ENCODE data around the gene SNORC.

Gene SNORC

DNA sequence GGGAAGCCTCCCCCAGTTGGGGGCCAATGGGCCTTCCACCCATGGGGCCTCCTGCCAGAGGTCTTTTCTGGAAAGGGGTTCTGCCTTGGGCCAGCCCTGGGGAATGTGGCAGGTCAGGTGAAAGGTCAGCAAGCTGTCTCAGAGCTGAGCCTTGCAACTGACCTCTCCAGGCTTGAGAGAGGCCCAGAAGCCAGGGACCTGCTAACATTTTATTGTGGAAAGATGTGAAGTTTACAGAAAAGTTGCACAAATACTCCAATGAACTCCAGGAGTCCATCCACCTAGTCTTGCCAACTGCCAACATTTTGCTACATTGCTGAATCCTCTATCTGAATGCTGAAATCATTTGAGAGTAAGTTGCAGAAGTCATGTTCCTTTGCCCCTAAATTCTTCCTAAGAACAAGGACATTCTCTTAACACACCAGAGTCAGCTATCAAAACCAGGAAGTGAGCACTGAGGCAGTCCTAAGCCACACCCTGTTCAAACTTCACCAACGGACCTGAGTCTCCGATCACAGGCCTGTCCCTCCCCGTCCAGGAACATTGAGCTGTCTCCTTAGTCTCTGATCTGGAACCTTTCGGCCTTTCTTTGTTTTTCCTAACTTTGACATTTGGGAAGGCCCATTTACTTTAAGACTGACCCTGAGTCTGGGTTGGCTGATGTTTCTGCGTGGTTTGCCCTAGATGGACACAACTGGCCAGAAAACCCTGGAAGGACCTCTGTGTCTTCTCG, 4.0 kb downstream of the SNORC start:
- H3K4me3 Mint-ChIP-seq: no peak overlapping the region
- H3K9me3 Mint-ChIP-seq: no peaks in the 10 kb centered on the region

DNA sequence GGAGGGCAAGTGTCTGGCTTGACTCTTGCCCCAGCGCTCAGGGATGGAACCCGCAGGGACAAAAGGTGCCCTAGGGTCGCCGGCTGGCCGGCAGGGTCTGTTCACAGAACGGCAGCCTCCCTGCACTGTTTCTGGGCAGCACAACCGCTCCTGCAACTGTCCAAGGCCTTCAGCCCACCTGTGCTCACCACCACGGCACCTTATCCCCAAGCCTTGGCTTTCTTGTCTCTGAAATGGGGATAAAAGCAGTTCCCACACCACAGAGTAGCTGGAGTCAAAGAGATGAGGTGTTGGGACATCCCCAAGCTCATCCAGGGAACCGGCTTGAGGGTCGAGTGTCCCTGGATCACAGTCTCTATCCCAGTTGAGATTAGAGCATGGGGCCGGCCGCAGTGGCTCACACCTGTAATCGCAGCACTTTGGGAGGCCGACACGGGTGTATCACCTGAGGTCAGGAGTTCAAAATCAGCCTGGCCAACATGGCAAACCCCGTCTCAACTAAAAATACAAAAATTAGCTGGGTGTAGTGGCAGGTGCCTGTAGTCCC, 4.7 kb downstream of the SNORC start:
- Mint-ChIP-seq H3K27ac (no peak overlapping the region), H3K4me3 (peak overlapping the region; percentile 35), H3K36me3 (ENCODE audit: low read depth) (no peaks in the 10 kb centered on the region), H3K9me3 (no peaks in the 10 kb centered on the region), H3K27me3 (peaks cover 15% of the 10 kb centered on the region), H3K4me1 (ENCODE audit: low read depth) (no peaks in the 10 kb centered on the region)

More for the DNA sequence above, 4.0 kb downstream of the SNORC start:
- Mint-ChIP-seq H3K36me3 (ENCODE audit: low read depth) (no peaks in the 10 kb centered on the region), H3K4me1 (ENCODE audit: low read depth) (no peaks in the 10 kb centered on the region), H3K27ac (no peak overlapping the region), H3K27me3 (peaks cover 15% of the 10 kb centered on the region)

DNA sequence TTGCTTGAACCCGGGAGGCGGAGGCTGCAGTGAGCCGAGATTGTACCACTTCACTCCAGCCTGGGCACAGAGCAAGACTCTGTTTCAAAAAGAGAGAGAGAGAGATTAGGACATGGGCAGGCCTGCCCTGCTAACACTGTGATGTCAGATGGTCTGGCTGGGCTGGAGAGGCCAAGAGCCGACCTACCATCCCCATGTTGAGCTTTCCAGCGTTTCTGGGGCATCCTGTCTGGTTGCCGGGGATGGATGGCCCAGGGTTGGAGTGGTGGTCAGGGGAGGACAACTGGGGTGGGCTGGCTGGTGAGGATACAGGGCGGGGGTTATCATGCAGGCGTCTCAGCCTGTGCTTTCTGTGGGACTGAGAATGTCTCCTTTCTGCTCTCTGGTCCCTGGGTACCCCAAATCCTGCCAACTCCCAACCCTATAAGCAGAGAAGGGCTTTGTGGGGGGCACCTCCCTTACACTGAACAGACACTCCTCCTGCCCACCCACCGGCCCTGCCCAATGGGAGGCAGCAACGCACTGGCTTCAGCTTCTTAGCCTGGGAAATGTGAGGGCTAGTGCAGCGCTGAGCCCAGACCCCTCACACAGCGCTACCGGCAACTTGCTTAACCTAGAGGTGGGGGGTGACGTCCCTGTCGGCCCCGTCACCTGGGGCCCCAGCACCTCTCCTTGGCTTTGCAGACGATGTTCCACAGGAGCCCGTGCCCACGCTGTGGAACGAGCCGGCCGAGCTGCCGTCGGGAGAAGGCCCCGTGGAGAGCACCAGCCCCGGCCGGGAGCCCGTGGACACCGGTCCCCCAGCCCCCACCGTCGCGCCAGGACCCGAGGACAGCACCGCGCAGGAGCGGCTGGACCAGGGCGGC, 5.4 kb downstream of the SNORC start:
- Mint-ChIP-seq H3K27ac (no peak overlapping the region), H3K4me1 (ENCODE audit: low read depth) (no peaks in the 10 kb centered on the region), H3K36me3 (ENCODE audit: low read depth) (no peaks in the 10 kb centered on the region), H3K27me3 (peaks cover 15% of the 10 kb centered on the region), H3K4me3 (peak overlapping the region; percentile 35), H3K9me3 (no peaks in the 10 kb centered on the region)

DNA sequence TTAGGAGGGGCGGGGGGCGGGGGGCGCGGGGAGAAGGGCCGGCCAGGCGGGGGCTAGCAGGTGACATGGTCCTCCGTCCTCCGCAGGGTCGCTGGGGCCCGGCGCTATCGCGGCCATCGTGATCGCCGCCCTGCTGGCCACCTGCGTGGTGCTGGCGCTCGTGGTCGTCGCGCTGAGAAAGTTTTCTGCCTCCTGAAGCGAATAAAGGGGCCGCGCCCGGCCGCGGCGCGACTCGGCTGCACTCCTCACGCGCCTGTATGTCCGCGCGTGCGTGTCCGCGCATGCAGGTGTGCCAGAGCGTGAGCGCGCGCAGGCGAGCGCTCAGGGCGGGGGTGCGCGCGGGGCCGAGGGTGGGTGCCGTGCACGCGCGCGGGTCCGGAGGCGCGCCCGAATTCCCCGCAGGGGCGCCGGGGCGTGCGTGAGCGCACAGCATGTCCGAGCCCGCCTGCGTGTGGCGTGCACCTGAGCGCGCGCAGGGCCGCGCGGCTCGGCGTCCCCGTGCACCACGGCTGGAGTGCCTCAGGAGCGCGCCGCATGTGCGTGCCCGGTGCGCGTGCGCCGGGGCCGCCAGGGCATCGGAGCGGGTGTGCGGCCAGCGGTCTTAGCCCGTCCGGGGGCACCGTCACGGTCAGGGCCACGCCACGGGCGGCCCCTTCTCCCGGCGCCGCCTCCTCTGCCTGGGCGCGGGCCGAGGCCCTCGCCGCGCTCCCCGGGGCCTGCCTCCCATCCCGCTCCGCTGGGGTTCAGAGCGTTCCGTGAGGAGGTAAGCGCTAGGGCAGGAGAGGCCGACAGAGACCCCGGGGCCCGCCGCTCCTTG, 6.3 kb downstream of the SNORC start:
- no peaks in the 10 kb centered on the region for H3K9me3 Mint-ChIP-seq
- H3K4me1 Mint-ChIP-seq (ENCODE audit: low read depth): no peaks in the 10 kb centered on the region
- H3K4me3 Mint-ChIP-seq: no peak overlapping the region
- no peaks in the 10 kb centered on the region for H3K36me3 Mint-ChIP-seq (ENCODE audit: low read depth)
- peaks cover 15% of the 10 kb centered on the region for H3K27me3 Mint-ChIP-seq
- H3K27ac Mint-ChIP-seq: no peak overlapping the region

DNA sequence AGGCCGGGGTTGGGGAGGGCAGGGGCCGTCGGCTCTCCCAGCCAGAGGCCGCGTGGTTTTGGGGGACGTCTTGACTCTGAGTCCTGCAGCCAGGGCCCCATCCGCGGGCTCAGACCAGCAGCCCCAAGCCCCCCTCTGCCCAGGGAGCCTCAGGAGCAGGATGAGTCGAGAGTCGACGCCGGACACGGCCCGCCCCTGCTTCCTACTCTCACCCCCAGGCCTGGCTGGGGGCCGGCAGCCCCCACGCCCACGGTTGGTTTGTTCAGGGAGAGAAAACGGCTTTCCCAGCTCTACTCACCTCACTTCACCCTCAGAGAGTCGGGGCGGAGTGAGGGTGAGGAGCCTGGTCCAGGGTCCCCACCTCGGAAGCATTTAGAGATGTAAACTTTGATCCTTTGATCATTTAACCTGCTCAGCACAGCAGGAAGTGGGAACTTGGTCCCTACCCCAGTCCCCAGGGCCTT, 6.9 kb downstream of the SNORC start:
- H3K4me1 Mint-ChIP-seq (ENCODE audit: low read depth): no peaks in the 10 kb centered on the region
- no peaks in the 10 kb centered on the region for H3K9me3 Mint-ChIP-seq
- H3K4me3 Mint-ChIP-seq: no peak overlapping the region
- H3K27ac Mint-ChIP-seq: no peak overlapping the region
- H3K36me3 Mint-ChIP-seq (ENCODE audit: low read depth): no peaks in the 10 kb centered on the region
- H3K27me3 Mint-ChIP-seq: peaks cover 15% of the 10 kb centered on the region

DNA sequence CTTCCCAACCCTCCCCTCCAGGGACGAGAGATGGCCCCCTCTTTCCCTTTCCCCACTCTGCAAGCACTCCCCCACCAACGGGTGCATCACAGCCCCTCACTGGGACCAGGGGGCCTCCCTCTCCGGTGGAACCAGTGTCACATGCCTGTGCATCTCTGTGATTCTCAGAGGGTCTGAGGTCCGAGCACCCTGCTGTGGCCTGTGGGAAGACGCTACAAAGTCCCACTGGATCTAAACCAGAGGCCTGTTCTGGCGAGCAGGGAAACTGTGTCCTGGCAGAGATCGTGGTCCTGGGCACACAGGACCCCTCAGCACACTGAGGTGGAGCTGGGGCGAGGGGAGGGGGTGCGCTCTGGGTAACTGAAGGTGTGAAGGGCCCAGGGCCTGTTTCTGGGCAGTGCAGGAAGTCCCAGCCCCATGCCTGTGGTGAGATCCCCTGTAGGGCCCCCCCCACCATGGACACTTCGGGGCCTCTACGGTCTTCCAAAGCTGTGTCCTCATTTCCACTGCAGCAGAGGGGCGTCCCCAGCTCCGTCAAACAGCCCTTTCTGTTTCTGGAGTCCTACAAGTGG, 8.0 kb downstream of the SNORC start:
- H3K9me3 Mint-ChIP-seq: no peaks in the 10 kb centered on the region
- H3K4me1 Mint-ChIP-seq (ENCODE audit: low read depth): no peaks in the 10 kb centered on the region
- H3K4me3 Mint-ChIP-seq: peak overlapping the region; percentile 33

DNA sequence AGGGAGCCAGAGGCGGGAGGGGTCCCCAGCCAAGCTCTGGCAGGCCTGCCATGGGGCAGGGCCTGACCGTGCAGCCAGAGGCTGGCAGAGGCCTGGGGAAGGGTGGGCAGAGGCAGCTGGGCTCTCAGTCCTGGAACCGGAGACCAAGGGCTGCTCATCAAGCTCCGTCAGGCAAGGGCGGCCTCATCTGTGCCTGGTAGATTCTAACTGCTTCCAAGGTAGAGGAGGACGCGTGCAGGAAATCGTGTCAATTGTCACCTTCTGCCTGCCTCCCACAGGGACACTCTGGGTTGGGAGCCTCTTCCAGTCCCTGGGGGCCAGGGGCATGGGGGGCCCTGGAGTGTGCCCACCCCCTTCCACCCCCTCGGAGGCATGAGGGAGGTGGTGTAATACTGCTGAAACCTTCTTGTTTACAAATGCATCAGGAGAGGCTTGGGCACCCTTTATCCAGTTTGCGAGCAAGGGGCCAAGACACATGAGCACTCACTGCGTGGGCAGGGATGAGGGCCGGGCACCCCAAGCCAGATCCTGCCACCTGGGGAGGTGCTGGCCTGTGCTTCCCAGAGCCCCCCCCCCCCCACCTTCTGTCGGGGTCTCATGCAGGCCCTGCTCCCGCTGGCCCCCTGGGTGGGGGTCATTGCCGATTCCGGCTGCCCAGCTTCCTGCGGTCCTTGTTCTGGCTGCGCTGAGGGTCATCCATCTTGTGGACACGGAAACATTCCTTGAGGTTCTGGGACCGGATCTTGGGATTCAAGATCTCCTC, 9.0 kb downstream of the SNORC start:
- no peak overlapping the region for H3K27ac Mint-ChIP-seq
- no peaks in the 10 kb centered on the region for H3K9me3 Mint-ChIP-seq
- H3K36me3 Mint-ChIP-seq (ENCODE audit: low read depth): no peaks in the 10 kb centered on the region
- peaks cover 15% of the 10 kb centered on the region for H3K27me3 Mint-ChIP-seq
- no peak overlapping the region for H3K4me3 Mint-ChIP-seq
- no peaks in the 10 kb centered on the region for H3K4me1 Mint-ChIP-seq (ENCODE audit: low read depth)

More for the DNA sequence above, 8.0 kb downstream of the SNORC start:
- H3K27ac Mint-ChIP-seq: no peak overlapping the region
- H3K27me3 Mint-ChIP-seq: peaks cover 15% of the 10 kb centered on the region
- no peaks in the 10 kb centered on the region for H3K36me3 Mint-ChIP-seq (ENCODE audit: low read depth)

DNA sequence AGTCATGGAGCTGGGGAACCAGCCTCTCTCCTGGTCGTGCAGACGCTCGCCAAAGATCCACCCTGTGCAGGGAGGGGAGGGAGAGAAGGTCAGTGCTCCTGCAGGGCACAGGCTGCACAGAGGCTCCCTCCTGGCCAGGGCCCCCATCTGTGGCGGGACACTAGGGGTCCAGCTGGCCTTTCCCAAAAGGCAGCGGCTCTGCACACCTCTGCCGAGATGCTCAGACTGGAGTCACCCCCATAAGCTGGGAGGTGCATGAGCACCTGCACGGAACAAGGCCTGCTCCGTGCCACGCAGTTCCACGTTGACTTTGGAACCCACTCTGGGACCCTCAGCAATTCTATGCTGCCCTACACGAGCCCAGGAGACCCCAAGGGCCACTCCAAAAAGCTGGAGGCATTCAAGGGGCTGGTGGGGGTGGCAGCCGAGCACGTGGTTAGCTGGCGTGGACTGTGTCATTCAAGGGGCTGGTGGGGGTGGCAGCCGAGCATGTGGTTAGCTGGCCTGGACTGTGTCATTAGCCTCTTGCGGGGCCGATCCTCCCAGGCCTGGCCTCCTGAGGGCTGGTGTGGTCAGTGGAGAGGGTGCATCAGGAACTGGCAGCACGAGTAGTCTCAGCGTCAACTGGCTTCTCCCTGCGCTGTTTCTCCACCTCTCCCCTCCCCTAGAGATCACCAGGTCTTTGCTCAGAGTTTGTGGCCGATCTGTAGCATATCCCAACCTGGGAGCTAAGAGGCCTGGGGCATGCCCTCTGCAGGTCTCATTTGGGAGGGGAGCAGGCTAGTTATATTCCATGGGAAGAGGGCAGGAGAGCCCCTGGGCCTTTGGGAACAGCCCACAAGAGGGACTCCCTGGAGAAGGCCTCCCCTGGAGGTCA, 9.8 kb downstream of the SNORC start:
- Mint-ChIP-seq H3K27me3 (peaks cover 15% of the 10 kb centered on the region), H3K36me3 (ENCODE audit: low read depth) (no peaks in the 10 kb centered on the region), H3K27ac (no peak overlapping the region), H3K4me1 (ENCODE audit: low read depth) (no peaks in the 10 kb centered on the region), H3K9me3 (no peaks in the 10 kb centered on the region), H3K4me3 (no peak overlapping the region)

DNA sequence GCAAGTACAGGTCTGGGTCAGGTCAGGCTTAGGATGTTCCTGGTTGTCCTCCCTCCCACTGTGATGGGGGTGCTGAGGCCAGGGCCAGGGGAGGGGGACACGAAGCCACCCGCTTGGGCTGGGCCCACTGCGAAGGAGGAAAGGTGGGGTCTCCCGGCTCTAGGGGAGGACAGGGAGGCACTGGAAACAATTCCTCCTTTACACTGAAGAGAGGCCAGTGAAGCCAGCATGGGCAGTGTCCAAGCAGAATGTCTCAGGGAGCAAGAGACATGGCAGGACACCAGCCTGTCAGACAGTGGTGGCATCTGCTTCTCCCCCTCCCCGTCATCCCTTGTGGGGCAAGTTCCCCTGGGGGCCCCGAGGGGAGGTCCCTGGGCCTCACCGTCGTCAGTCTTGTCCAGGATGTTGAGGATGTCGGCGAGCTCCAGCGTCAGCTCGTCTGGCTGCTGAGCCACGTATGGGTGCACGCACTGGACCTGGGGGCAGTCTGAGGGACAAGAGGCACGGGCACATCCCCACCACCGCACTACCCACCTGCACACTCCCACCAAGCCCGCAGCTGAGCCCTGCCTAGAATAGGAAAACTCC, 10.8 kb downstream of the SNORC start:
- no peaks in the 10 kb centered on the region for H3K36me3 Mint-ChIP-seq (ENCODE audit: low read depth)
- no peaks in the 10 kb centered on the region for H3K9me3 Mint-ChIP-seq
- peaks cover 6% of the 10 kb centered on the region for H3K27me3 Mint-ChIP-seq
- no peak overlapping the region for H3K27ac Mint-ChIP-seq
- no peak overlapping the region for H3K4me3 Mint-ChIP-seq
- H3K4me1 Mint-ChIP-seq (ENCODE audit: low read depth): no peaks in the 10 kb centered on the region

DNA sequence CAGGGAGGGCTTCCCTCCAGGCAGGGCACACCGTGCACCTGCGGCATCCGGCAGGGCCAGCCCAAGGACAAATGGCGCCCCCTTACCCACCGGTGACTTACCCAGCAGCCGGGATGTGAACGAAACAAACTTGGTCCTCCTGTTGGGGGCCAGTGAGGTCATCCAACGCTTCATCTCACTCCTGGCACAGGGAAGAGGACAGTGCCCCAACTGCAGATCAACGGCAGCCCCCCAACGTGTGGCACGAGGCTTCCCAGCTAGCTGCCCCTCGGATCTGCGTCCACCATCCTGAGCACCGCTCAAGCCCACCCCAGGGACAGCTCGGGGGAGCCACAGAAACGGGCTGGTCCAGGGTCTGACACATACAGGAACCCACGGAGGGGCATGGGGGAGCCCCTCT, 12.0 kb downstream of the SNORC start:
- Mint-ChIP-seq H3K9me3 (no peaks in the 10 kb centered on the region), H3K27me3 (peaks cover 6% of the 10 kb centered on the region), H3K36me3 (ENCODE audit: low read depth) (no peaks in the 10 kb centered on the region), H3K4me1 (ENCODE audit: low read depth) (no peaks in the 10 kb centered on the region), H3K27ac (no peak overlapping the region), H3K4me3 (no peak overlapping the region)

DNA sequence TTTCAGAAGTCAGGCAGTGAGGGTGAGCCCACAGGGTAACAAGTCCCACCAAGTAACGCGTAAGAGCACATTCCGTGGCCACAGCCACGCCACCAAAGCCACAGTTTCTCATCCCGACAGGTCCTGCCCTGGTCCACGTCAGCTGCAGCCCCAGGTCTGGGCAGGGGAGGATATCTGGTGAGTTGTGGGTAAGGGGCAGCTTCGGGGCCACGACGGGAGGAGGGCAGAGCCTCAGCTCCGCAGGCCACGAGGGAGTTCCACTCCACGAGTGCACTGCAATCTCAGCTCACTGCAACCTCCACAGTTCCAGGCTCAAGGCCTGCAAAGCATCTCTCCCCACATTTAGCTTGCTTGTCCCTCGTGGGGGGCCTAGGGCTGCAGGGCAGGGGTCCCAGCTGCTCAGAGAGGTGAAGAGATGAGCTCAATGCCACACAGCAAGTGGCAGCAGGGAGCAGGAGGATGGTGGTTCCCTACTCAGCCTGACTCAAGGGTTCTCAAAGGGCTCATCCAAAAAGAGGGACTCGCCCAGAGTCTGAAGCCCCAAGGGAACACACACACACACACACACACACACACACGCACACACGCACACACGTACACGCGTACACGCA, 12.5 kb downstream of the SNORC start:
- Mint-ChIP-seq H3K27me3 (peaks cover 3% of the 10 kb centered on the region), H3K9me3 (no peaks in the 10 kb centered on the region), H3K4me3 (no peak overlapping the region), H3K4me1 (ENCODE audit: low read depth) (no peaks in the 10 kb centered on the region), H3K36me3 (ENCODE audit: low read depth) (no peaks in the 10 kb centered on the region), H3K27ac (no peak overlapping the region)

DNA sequence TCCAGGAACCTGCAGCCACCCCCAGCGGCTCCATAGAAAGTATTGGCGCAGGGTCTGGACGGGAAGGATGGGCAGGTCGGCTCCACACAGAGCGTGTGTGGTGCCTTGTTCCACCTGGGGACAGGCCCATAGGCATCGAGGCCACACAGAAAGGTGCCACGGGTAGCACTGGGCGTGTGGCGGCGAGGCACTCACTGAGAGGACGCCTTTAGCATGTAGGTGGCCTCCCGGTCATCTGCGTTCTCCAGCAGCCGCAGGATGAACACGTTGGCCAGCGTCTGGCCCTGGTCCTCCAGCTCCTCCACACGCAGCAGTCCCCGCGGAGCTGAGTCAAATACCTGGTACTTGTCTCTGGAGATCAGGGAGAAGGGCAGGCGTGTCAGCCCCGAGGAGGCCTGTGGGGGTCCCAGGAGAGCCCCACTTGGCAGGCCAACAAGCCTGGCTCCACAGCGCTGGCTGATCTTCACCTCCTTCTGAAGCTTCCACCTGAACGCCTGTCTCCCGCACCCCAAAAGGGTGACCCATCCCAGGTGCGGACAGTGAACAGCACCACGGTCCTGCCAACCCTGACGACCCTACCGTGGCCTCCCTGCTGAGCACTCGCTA, 13.2 kb downstream of the SNORC start:
- no peaks in the 10 kb centered on the region for H3K36me3 Mint-ChIP-seq (ENCODE audit: low read depth)
- no peak overlapping the region for H3K27ac Mint-ChIP-seq
- no peaks in the 10 kb centered on the region for H3K9me3 Mint-ChIP-seq
- no peaks in the 10 kb centered on the region for H3K27me3 Mint-ChIP-seq
- no peak overlapping the region for H3K4me3 Mint-ChIP-seq
- no peaks in the 10 kb centered on the region for H3K4me1 Mint-ChIP-seq (ENCODE audit: low read depth)
